Esophagus squamous epithelium (tissue), 4 donors: ENCODE results near the gene HIPK3.

Source experiments
- CTCF ChIP-seq, 6 experiments: fragments of 450-650 bp in 4 of 6; fragments of 200-600 bp in 2 of 6; sonication (generic) in 2 of 6; IDR thresholded peaks; one replicate each; pipeline ENCODE4 v1.5.1; 2016 to 2019; ENCODE audit warnings: antibody characterized with exemption in 6 of 6, mild to moderate bottlenecking in 4 of 6, moderate library complexity in 4 of 6
- POLR2A ChIP-seq, 4 donors: fragments of 450-650 bp; IDR thresholded peaks; one replicate each; pipeline ENCODE4 v1.6.1; 2017; ENCODE audit warnings: antibody characterized with exemption in 4 of 4, mild to moderate bottlenecking in 4 of 4, moderate library complexity in 3 of 4

GRCh38 chr11:33339247-33339646 is 82.1 kb downstream of the HIPK3 start:
- TF ChIP-seq POLR2A (IDR thresholded peaks at IDR 0.05) (no peak), CTCF (IDR thresholded peaks at IDR 0.05) (no peak)
